Measurements from ENCODE around the gene TMEM120A. TPM values are rescaled to one million over a fixed set of nuclear protein-coding genes. Genes with fewer than 3 reads are reported as not detected.

The TMEM120A gene
- total and polyA plus RNA-seq, 10 of the 15 experiments (the other 5 are each of a cell fraction or from before 2014, with no cell fraction given) = 0.43 to 86.6 (median 18.5) TPM

DNA sequence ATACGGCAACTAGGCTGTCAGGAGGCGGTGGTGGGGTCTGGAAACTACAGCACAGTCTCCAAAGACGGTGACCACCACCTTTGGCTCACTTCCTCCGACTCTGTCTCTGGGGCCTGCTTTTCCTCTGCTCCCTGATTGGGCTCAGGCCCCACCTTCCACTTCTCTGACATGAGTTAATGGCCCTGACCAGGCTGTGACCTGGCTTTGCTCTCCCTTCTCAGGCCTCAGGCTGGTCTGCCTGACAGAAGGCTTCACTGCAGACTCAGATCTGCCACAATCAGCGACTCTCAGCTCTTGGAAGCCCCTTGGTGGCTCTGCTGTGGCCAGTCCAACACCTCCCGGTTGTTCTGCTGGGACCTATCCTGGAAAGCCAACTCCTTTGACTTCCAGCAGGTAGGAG lies 45.7 kb upstream of the TMEM120A start (continued):
- TF ChIP-seq, protein P1, sequence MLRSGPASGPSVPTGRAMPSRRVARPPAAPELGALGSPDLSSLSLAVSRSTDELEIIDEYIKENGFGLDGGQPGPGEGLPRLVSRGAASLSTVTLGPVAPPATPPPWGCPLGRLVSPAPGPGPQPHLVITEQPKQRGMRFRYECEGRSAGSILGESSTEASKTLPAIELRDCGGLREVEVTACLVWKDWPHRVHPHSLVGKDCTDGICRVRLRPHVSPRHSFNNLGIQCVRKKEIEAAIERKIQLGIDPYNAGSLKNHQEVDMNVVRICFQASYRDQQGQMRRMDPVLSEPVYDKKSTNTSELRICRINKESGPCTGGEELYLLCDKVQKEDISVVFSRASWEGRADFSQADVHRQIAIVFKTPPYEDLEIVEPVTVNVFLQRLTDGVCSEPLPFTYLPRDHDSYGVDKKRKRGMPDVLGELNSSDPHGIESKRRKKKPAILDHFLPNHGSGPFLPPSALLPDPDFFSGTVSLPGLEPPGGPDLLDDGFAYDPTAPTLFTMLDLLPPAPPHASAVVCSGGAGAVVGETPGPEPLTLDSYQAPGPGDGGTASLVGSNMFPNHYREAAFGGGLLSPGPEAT (IDR thresholded peaks at IDR 0.05; ENCODE audit: low read depth) = no peak
- TF ChIP-seq RAD21 (IDR thresholded peaks at IDR 0.05; ENCODE audit: insufficient read depth, low read depth, low read length) (no peak), TARDBP (IDR thresholded peaks at IDR 0.05; ENCODE audit: borderline replicate concordance) (no peak), SREBF1 (IDR thresholded peaks at IDR 0.05; ENCODE audit: low read length) (no peak), HCFC1 (IDR thresholded peaks at IDR 0.05; ENCODE audit: low read length) (no peak)
- TF ChIP-seq, protein P2, sequence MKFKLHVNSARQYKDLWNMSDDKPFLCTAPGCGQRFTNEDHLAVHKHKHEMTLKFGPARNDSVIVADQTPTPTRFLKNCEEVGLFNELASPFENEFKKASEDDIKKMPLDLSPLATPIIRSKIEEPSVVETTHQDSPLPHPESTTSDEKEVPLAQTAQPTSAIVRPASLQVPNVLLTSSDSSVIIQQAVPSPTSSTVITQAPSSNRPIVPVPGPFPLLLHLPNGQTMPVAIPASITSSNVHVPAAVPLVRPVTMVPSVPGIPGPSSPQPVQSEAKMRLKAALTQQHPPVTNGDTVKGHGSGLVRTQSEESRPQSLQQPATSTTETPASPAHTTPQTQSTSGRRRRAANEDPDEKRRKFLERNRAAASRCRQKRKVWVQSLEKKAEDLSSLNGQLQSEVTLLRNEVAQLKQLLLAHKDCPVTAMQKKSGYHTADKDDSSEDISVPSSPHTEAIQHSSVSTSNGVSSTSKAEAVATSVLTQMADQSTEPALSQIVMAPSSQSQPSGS (IDR thresholded peaks at IDR 0.05; ENCODE audit: low read length) = no peak

DNA sequence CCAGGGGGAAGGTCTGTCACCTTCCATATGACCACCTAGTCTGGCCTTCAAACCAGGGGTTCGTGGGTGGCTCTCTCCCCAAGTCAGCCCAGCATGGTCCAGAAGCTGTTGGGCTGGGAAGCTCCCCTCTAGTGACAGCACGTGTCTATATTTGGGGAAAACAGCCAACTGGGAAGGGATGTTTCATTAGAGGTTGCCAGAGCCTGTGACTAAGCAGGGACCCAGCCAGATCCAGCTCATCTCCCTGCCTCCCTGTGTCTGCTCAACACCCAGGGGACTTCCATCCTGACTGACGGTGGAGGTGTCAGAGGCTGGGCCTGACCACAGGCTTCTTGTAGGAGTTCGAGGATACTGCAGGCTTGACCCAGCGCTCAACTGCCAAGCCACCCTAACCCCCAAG lies 42.9 kb upstream of the TMEM120A start:
- Histone ChIP-seq H3K27ac (ENCODE audit: control insufficient read depth, insufficient read depth) (no peak overlapping the region), H3K4me2 (ENCODE audit: control insufficient read depth, insufficient read depth) (no peak overlapping the region), H3K79me2 (ENCODE audit: control insufficient read depth, insufficient read depth, low read length) (no peaks in the 10 kb centered on the region), H2AFZ (ENCODE audit: control insufficient read depth, low read depth, low read length) (no peak overlapping the region), H3K4me3 (no peak overlapping the region), H3K27me3 (replicated peaks in 1 of 2; ENCODE audit: control insufficient read depth in 2 of 2, insufficient read depth in 2 of 2, low read length in 1 of 2) (no peaks in the 10 kb centered on the region), H3K9me3 (replicated peaks; ENCODE audit: control insufficient read depth, insufficient read depth, low read length) (no peaks in the 10 kb centered on the region), H4K20me1 (ENCODE audit: control insufficient read depth, insufficient read depth) (no peaks in the 10 kb centered on the region), H3K36me3 (ENCODE audit: control insufficient read depth in 2 of 2, insufficient read depth in 2 of 2, low read length in 1 of 2) (no peaks in the 10 kb centered on the region), H3K9ac (ENCODE audit: control insufficient read depth, insufficient read depth, low read length) (no peak overlapping the region), H3K4me1 (ENCODE audit: control insufficient read depth, insufficient read depth, low read length) (no peaks in the 10 kb centered on the region)
- ATAC-seq = no peak
- POLR2A ChIA-PET = no interaction called here
- in situ Hi-C loops (cut with MboI) = loop anchor here (25.0 kb wide), 1 partner anchor 975 kb away; the partner anchor contains the start of gene RCC1L
- no peak for DNase-seq (ENCODE audit: low read depth, low spot score)
- WGBS (ENCODE audit: insufficient coverage, insufficient replicate concordance, low lambda C conversion rate, missing lambda C conversion rate) = 95% methylated on average over 5 of the region's 5 CpGs
- intact Hi-C loops (cut with micrococcal nuclease; ENCODE audit: unreplicated experiment) = no loop called here
- BruUV-seq (replicated peaks) = no TSS peak
- no peak for FAIRE-seq
- SMC1A ChIA-PET (ENCODE audit: uncharacterized antibody, unreplicated experiment) = interaction anchor here (2.1 kb wide), 1 partner anchor 17 kb away, joined by 5 read pairs; no protein-coding TSS in a partner anchor
- RAD21 ChIA-PET (ENCODE audit: unreplicated experiment) = interaction anchor here (0.5 kb wide), 1 partner anchor 82 kb away, joined by 3 read pairs; no protein-coding TSS in a partner anchor
- CTCF ChIA-PET = interaction anchor here (1.0 kb wide), 1 partner anchor 17 kb away, joined by 5 read pairs; no protein-coding TSS in a partner anchor
- TF ChIP-seq IKZF1 (conservative IDR thresholded peaks at IDR 0.05) (no peak), PAX8 (IDR thresholded peaks at IDR 0.05) (no peak), CHD1 (IDR thresholded peaks at IDR 0.05; ENCODE audit: low read depth, low read length) (no peak), EZH2 (IDR thresholded peaks at IDR 0.05; ENCODE audit: borderline replicate concordance, control insufficient read depth, low read depth, low read length) (no peak), RFX5 (IDR thresholded peaks at IDR 0.05; ENCODE audit: low read depth, low read length) (no peak), SUZ12 (IDR thresholded peaks at IDR 0.05; ENCODE audit: unreplicated experiment) (no peak), SIN3A (IDR thresholded peaks at IDR 0.05; ENCODE audit: low read depth, low read length) (no peak), EED (IDR thresholded peaks at IDR 0.05; ENCODE audit: low read depth) (no peak), TCF7 (IDR thresholded peaks at IDR 0.05; ENCODE audit: borderline replicate concordance) (no peak), ETV6 (conservative IDR thresholded peaks at IDR 0.05 in 1 of 2, IDR thresholded peaks at IDR 0.05 in 1 of 2; ENCODE audit: borderline replicate concordance in 1 of 2, low read depth in 1 of 2) (no peak)
- TF ChIP-seq, protein P3, sequence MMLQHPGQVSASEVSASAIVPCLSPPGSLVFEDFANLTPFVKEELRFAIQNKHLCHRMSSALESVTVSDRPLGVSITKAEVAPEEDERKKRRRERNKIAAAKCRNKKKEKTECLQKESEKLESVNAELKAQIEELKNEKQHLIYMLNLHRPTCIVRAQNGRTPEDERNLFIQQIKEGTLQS (IDR thresholded peaks at IDR 0.05; ENCODE audit: borderline replicate concordance, extremely low read depth, low read depth, low read length) = no peak
- TF ChIP-seq, protein P4, sequence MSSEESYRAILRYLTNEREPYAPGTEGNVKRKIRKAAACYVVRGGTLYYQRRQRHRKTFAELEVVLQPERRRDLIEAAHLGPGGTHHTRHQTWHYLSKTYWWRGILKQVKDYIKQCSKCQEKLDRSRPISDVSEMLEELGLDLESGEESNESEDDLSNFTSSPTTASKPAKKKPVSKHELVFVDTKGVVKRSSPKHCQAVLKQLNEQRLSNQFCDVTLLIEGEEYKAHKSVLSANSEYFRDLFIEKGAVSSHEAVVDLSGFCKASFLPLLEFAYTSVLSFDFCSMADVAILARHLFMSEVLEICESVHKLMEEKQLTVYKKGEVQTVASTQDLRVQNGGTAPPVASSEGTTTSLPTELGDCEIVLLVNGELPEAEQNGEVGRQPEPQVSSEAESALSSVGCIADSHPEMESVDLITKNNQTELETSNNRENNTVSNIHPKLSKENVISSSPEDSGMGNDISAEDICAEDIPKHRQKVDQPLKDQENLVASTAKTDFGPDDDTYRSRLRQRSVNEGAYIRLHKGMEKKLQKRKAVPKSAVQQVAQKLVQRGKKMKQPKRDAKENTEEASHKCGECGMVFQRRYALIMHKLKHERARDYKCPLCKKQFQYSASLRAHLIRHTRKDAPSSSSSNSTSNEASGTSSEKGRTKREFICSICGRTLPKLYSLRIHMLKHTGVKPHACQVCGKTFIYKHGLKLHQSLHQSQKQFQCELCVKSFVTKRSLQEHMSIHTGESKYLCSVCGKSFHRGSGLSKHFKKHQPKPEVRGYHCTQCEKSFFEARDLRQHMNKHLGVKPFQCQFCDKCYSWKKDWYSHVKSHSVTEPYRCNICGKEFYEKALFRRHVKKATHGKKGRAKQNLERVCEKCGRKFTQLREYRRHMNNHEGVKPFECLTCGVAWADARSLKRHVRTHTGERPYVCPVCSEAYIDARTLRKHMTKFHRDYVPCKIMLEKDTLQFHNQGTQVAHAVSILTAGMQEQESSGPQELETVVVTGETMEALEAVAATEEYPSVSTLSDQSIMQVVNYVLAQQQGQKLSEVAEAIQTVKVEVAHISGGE (CRISPR knock-in tag; IDR thresholded peaks at IDR 0.05) = no peak

Measured in GM12878 (cell line).